ENCODE results near the gene KRT3.

KRT3 gene

GRCh38 chr12:52802442-52802841 lies 6.5 kb upstream of the KRT3 start:
- 48% methylated on average over 6 of the region's 6 CpGs for WGBS
- H3K9me3 ChIP-seq (ENCODE audit: control insufficient read depth, low read length): no peaks in the 10 kb centered on the region
- no peak overlapping the region for H4K8ac ChIP-seq (ENCODE audit: low read length)
- H3K4me1 ChIP-seq (ENCODE audit: control insufficient read depth, insufficient read depth, low read depth, low read length): peaks cover 22% of the 10 kb centered on the region
- no peaks in the 10 kb centered on the region for H3K36me3 ChIP-seq (ENCODE audit: control insufficient read depth in 1 of 2, insufficient read depth in 2 of 2, low read depth in 1 of 2, low read length in 2 of 2)
- H3K9ac ChIP-seq (ENCODE audit: low read length): no peak overlapping the region
- H2BK120ac ChIP-seq (ENCODE audit: low read depth, low read length): no peak overlapping the region
- H3K4ac ChIP-seq (ENCODE audit: low read depth in 1 of 2, low read length in 2 of 2): no peak overlapping the region
- H2AK5ac ChIP-seq (ENCODE audit: low read length, severe bottlenecking): no peak overlapping the region
- no peak for DNase-seq
- H3K14ac ChIP-seq (ENCODE audit: low read length in 2 of 2): no peak overlapping the region
- no peak overlapping the region for H3K18ac ChIP-seq (ENCODE audit: low read depth in 1 of 2, low read length in 2 of 2)
- H2AFZ ChIP-seq (ENCODE audit: low read depth, low read length): no peak overlapping the region
- H4K91ac ChIP-seq (ENCODE audit: low read length): no peak overlapping the region
- H3K4me2 ChIP-seq (ENCODE audit: low read length, poor library complexity, severe bottlenecking): no peak overlapping the region
- H2BK5ac ChIP-seq (ENCODE audit: low read depth, low read length, poor library complexity, severe bottlenecking): no peak overlapping the region
- no peak overlapping the region for H3K27ac ChIP-seq (ENCODE audit: low read length, poor library complexity, severe bottlenecking)
- H2BK15ac ChIP-seq (ENCODE audit: low read depth, poor library complexity, severe bottlenecking): no peak overlapping the region
- H3K23ac ChIP-seq (ENCODE audit: low read length in 2 of 2): no peak overlapping the region
- H3K4me3 ChIP-seq (ENCODE audit: insufficient read depth in 1 of 2, low read depth in 1 of 2, low read length in 2 of 2): no peak overlapping the region
- peaks cover 16 to 46% of the 10 kb centered on the region in 2 experiments for H3K27me3 ChIP-seq (ENCODE audit: control insufficient read depth in 1 of 2, insufficient read depth in 1 of 2, low read length in 2 of 2)
- no peak overlapping the region for H2BK12ac ChIP-seq (ENCODE audit: low read length in 2 of 2)
- no peaks in the 10 kb centered on the region for H3K79me1 ChIP-seq (replicated peaks; ENCODE audit: low read length, poor library complexity, severe bottlenecking)

GRCh38 chr12:52801773-52802172 lies 5.9 kb upstream of the KRT3 start:
- H3K79me1 ChIP-seq (replicated peaks; ENCODE audit: low read length, poor library complexity, severe bottlenecking): no peaks in the 10 kb centered on the region
- H4K91ac ChIP-seq (ENCODE audit: low read length): no peak overlapping the region
- H3K4ac ChIP-seq (ENCODE audit: low read depth in 1 of 2, low read length in 2 of 2): no peak overlapping the region
- H2BK5ac ChIP-seq (ENCODE audit: low read depth, low read length, poor library complexity, severe bottlenecking): no peak overlapping the region
- peaks cover 16% of the 10 kb centered on the region for H3K4me1 ChIP-seq (ENCODE audit: control insufficient read depth, insufficient read depth, low read depth, low read length)
- H3K9ac ChIP-seq (ENCODE audit: low read length): no peak overlapping the region
- no peak overlapping the region for H3K27ac ChIP-seq (ENCODE audit: low read length, poor library complexity, severe bottlenecking)
- H2BK15ac ChIP-seq (ENCODE audit: low read depth, poor library complexity, severe bottlenecking): no peak overlapping the region
- H3K9me3 ChIP-seq (ENCODE audit: control insufficient read depth, low read length): no peaks in the 10 kb centered on the region
- H2AFZ ChIP-seq (ENCODE audit: low read depth, low read length): no peak overlapping the region
- no peak overlapping the region for H3K23ac ChIP-seq (ENCODE audit: low read length in 2 of 2)
- H2AK5ac ChIP-seq (ENCODE audit: low read length, severe bottlenecking): no peak overlapping the region
- H2BK12ac ChIP-seq (ENCODE audit: low read length in 2 of 2): no peak overlapping the region
- no peaks in the 10 kb centered on the region for H3K36me3 ChIP-seq (ENCODE audit: control insufficient read depth in 1 of 2, insufficient read depth in 2 of 2, low read depth in 1 of 2, low read length in 2 of 2)
- H3K18ac ChIP-seq (ENCODE audit: low read depth in 1 of 2, low read length in 2 of 2): no peak overlapping the region
- H3K27me3 ChIP-seq (ENCODE audit: control insufficient read depth in 1 of 2, insufficient read depth in 1 of 2, low read length in 2 of 2): peaks cover 16 to 40% of the 10 kb centered on the region in 2 experiments
- no peak overlapping the region for H3K4me3 ChIP-seq (ENCODE audit: insufficient read depth in 1 of 2, low read depth in 1 of 2, low read length in 2 of 2)
- no peak for DNase-seq
- no peak overlapping the region for H3K14ac ChIP-seq (ENCODE audit: low read length in 2 of 2)
- no peak overlapping the region for H4K8ac ChIP-seq (ENCODE audit: low read length)
- H2BK120ac ChIP-seq (ENCODE audit: low read depth, low read length): no peak overlapping the region
- 49% methylated on average over 3 of the region's 3 CpGs for WGBS
- H3K4me2 ChIP-seq (ENCODE audit: low read length, poor library complexity, severe bottlenecking): no peak overlapping the region

- Histone ChIP-seq H3K4ac (ENCODE audit: low read depth in 1 of 2, low read length in 2 of 2) (no peak overlapping the region), H3K4me1 (ENCODE audit: control insufficient read depth, insufficient read depth, low read depth, low read length) (peaks cover 11% of the 10 kb centered on the region), H3K23ac (ENCODE audit: low read length in 2 of 2) (no peak overlapping the region), H3K4me2 (ENCODE audit: low read length, poor library complexity, severe bottlenecking) (no peak overlapping the region), H4K91ac (ENCODE audit: low read length) (no peak overlapping the region), H3K9ac (ENCODE audit: low read length) (no peak overlapping the region), H3K27me3 (ENCODE audit: control insufficient read depth in 1 of 2, insufficient read depth in 1 of 2, low read length in 2 of 2) (peaks cover 16 to 27% of the 10 kb centered on the region in 2 experiments), H2AFZ (ENCODE audit: low read depth, low read length) (no peak overlapping the region), H2BK120ac (ENCODE audit: low read depth, low read length) (no peak overlapping the region), H4K8ac (ENCODE audit: low read length) (no peak overlapping the region), H3K79me1 (replicated peaks; ENCODE audit: low read length, poor library complexity, severe bottlenecking) (no peaks in the 10 kb centered on the region), H3K9me3 (ENCODE audit: control insufficient read depth, low read length) (no peaks in the 10 kb centered on the region), H3K36me3 (ENCODE audit: control insufficient read depth in 1 of 2, insufficient read depth in 2 of 2, low read depth in 1 of 2, low read length in 2 of 2) (no peaks in the 10 kb centered on the region), H2BK5ac (ENCODE audit: low read depth, low read length, poor library complexity, severe bottlenecking) (no peak overlapping the region), H3K4me3 (ENCODE audit: insufficient read depth in 1 of 2, low read depth in 1 of 2, low read length in 2 of 2) (no peak overlapping the region), H3K18ac (ENCODE audit: low read depth in 1 of 2, low read length in 2 of 2) (no peak overlapping the region), H3K14ac (ENCODE audit: low read length in 2 of 2) (no peak overlapping the region), H3K27ac (ENCODE audit: low read length, poor library complexity, severe bottlenecking) (no peak overlapping the region), H2BK12ac (ENCODE audit: low read length in 2 of 2) (no peak overlapping the region), H2AK5ac (ENCODE audit: low read length, severe bottlenecking) (no peak overlapping the region), H2BK15ac (ENCODE audit: low read depth, poor library complexity, severe bottlenecking) (no peak overlapping the region)
- WGBS: 73% methylated on average over 1 of the region's 1 CpG
- DNase-seq: no peak
Observed at GRCh38 chr12:52800259-52800917, 4.5 kb upstream of the KRT3 start.

- Histone ChIP-seq H3K4me1 (ENCODE audit: control insufficient read depth, insufficient read depth, low read depth, low read length) (peaks cover 8% of the 10 kb centered on the region), H3K23ac (ENCODE audit: low read length in 2 of 2) (no peak overlapping the region), H2AK5ac (ENCODE audit: low read length, severe bottlenecking) (no peak overlapping the region), H2BK5ac (ENCODE audit: low read depth, low read length, poor library complexity, severe bottlenecking) (no peak overlapping the region), H4K8ac (ENCODE audit: low read length) (no peak overlapping the region), H3K27ac (ENCODE audit: low read length, poor library complexity, severe bottlenecking) (no peak overlapping the region), H3K4me2 (ENCODE audit: low read length, poor library complexity, severe bottlenecking) (no peak overlapping the region), H3K14ac (ENCODE audit: low read length in 2 of 2) (no peak overlapping the region), H3K79me1 (replicated peaks; ENCODE audit: low read length, poor library complexity, severe bottlenecking) (no peaks in the 10 kb centered on the region), H4K91ac (ENCODE audit: low read length) (no peak overlapping the region), H2BK15ac (ENCODE audit: low read depth, poor library complexity, severe bottlenecking) (no peak overlapping the region), H3K36me3 (ENCODE audit: control insufficient read depth in 1 of 2, insufficient read depth in 2 of 2, low read depth in 1 of 2, low read length in 2 of 2) (no peaks in the 10 kb centered on the region), H2BK12ac (ENCODE audit: low read length in 2 of 2) (no peak overlapping the region), H2AFZ (ENCODE audit: low read depth, low read length) (no peak overlapping the region), H3K9me3 (ENCODE audit: control insufficient read depth, low read length) (no peaks in the 10 kb centered on the region), H2BK120ac (ENCODE audit: low read depth, low read length) (no peak overlapping the region), H3K18ac (ENCODE audit: low read depth in 1 of 2, low read length in 2 of 2) (no peak overlapping the region), H3K9ac (ENCODE audit: low read length) (no peak overlapping the region), H3K4ac (ENCODE audit: low read depth in 1 of 2, low read length in 2 of 2) (no peak overlapping the region), H3K4me3 (ENCODE audit: insufficient read depth in 1 of 2, low read depth in 1 of 2, low read length in 2 of 2) (no peak overlapping the region), H3K27me3 (ENCODE audit: control insufficient read depth in 1 of 2, insufficient read depth in 1 of 2, low read length in 2 of 2) (peaks cover 19 to 23% of the 10 kb centered on the region in 2 experiments)
- 72% methylated on average over 5 of the region's 5 CpGs for WGBS
- DNase-seq: no peak
Observed at GRCh38 chr12:52799505-52800211, 3.7 kb upstream of the KRT3 start.
